ENCODE data around the gene TAGLN.

Gene TAGLN

GRCh38 chr11:117187799-117188481 lies 11.2 kb upstream of the TAGLN start:
- Histone ChIP-seq H3K4me3 (ENCODE audit: low read depth in 1 of 2, low read length in 2 of 2) (no peak overlapping the region), H3K4me1 (ENCODE audit: control insufficient read depth in 1 of 2, insufficient read depth in 2 of 2, low read length in 2 of 2) (no peaks in the 10 kb centered on the region), H3K27me3 (ENCODE audit: control insufficient read depth in 1 of 2, insufficient read depth in 2 of 2, low read length in 2 of 2) (no peaks in the 10 kb centered on the region), H3K9ac (ENCODE audit: low read depth in 1 of 2, low read length in 2 of 2) (no peak overlapping the region), H3K36me3 (ENCODE audit: control insufficient read depth in 1 of 2, insufficient read depth in 2 of 2, low read length in 2 of 2) (peaks cover 33 to 67% of the 10 kb centered on the region in 2 donors), H3K9me3 (ENCODE audit: control insufficient read depth in 1 of 2, low read length in 2 of 2) (no peaks in the 10 kb centered on the region), H3K27ac (ENCODE audit: low read depth, low read length) (no peak overlapping the region)

GRCh38 chr11:117188620-117189081 lies 10.5 kb upstream of the TAGLN start:
- Histone ChIP-seq H3K27ac (ENCODE audit: low read depth, low read length) (no peak overlapping the region), H3K9ac (ENCODE audit: low read depth in 1 of 2, low read length in 2 of 2) (no peak overlapping the region), H3K4me1 (ENCODE audit: control insufficient read depth in 1 of 2, insufficient read depth in 2 of 2, low read length in 2 of 2) (no peaks in the 10 kb centered on the region), H3K4me3 (ENCODE audit: low read depth in 1 of 2, low read length in 2 of 2) (no peak overlapping the region), H3K9me3 (ENCODE audit: control insufficient read depth in 1 of 2, low read length in 2 of 2) (no peaks in the 10 kb centered on the region), H3K36me3 (ENCODE audit: control insufficient read depth in 1 of 2, insufficient read depth in 2 of 2, low read length in 2 of 2) (peaks cover 32 to 73% of the 10 kb centered on the region in 2 donors), H3K27me3 (ENCODE audit: control insufficient read depth in 1 of 2, insufficient read depth in 2 of 2, low read length in 2 of 2) (no peaks in the 10 kb centered on the region)

GRCh38 chr11:117189191-117189940 lies 9.8 kb upstream of the TAGLN start:
- peaks cover 28 to 75% of the 10 kb centered on the region in 2 donors for H3K36me3 ChIP-seq (ENCODE audit: control insufficient read depth in 1 of 2, insufficient read depth in 2 of 2, low read length in 2 of 2)
- no peak overlapping the region for H3K27ac ChIP-seq (ENCODE audit: low read depth, low read length)

GRCh38 chr11:117189941-117190544 lies 9.1 kb upstream of the TAGLN start:
- no peaks in the 10 kb centered on the region for H3K27me3 ChIP-seq (ENCODE audit: control insufficient read depth in 1 of 2, insufficient read depth in 2 of 2, low read length in 2 of 2)
- peaks cover 2 to 6% of the 10 kb centered on the region in 2 donors for H3K4me1 ChIP-seq (ENCODE audit: control insufficient read depth in 1 of 2, insufficient read depth in 2 of 2, low read length in 2 of 2)
- no peak overlapping the region for H3K4me3 ChIP-seq (ENCODE audit: low read depth in 1 of 2, low read length in 2 of 2)
- H3K9ac ChIP-seq (ENCODE audit: low read depth in 1 of 2, low read length in 2 of 2), result no peak overlapping the region
- H3K9me3 ChIP-seq (ENCODE audit: control insufficient read depth in 1 of 2, low read length in 2 of 2), result no peaks in the 10 kb centered on the region
- H3K36me3 ChIP-seq (ENCODE audit: control insufficient read depth in 1 of 2, insufficient read depth in 2 of 2, low read length in 2 of 2), result peaks cover 28 to 77% of the 10 kb centered on the region in 2 donors
- no peak overlapping the region for H3K27ac ChIP-seq (ENCODE audit: low read depth, low read length)

More at GRCh38 chr11:117189191-117189940, 9.8 kb upstream of the TAGLN start:
- Histone ChIP-seq H3K27me3 (ENCODE audit: control insufficient read depth in 1 of 2, insufficient read depth in 2 of 2, low read length in 2 of 2) (no peaks in the 10 kb centered on the region), H3K9me3 (ENCODE audit: control insufficient read depth in 1 of 2, low read length in 2 of 2) (no peaks in the 10 kb centered on the region), H3K4me1 (ENCODE audit: control insufficient read depth in 1 of 2, insufficient read depth in 2 of 2, low read length in 2 of 2) (peaks cover 0 to 2% of the 10 kb centered on the region in 2 donors), H3K4me3 (ENCODE audit: low read depth in 1 of 2, low read length in 2 of 2) (no peak overlapping the region), H3K9ac (ENCODE audit: low read depth in 1 of 2, low read length in 2 of 2) (no peak overlapping the region)

DNA sequence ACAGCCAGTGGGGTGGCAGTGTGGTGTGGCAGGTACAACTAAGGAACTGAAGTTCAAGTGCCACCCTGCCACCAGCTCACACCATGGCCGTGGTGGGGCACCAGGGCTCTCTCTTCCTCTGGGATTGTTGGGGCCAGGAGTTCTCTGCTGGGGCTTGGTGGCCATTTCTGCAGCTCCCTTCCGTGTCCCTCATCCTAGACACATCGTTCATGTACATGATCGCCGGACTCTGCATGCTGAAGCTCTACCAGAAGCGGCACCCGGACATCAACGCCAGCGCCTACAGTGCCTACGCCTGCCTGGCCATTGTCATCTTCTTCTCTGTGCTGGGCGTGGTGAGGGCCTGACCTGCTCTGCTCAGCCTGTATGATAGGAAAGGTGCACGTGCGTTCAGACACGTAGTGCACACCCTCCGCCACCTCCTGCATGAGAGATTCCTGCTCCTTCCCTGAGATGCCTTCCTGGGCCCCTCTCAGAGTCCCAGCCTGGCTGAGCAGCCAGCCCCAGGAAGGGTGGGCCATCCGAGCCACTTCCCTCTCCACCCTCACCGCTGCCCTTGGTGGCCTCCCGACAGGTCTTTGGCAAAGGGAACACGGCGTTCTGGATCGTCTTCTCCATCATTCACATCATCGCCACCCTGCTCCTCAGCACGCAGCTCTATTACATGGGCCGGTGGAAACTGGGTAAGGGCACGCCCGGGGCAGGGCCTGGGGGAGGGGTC lies 7.3 kb upstream of the TAGLN start:
- Histone ChIP-seq H3K9me3 (ENCODE audit: control insufficient read depth in 1 of 2, low read length in 2 of 2) (no peaks in the 10 kb centered on the region), H3K36me3 (ENCODE audit: control insufficient read depth in 1 of 2, insufficient read depth in 2 of 2, low read length in 2 of 2) (peaks cover 33 to 79% of the 10 kb centered on the region in 2 donors), H3K4me1 (ENCODE audit: control insufficient read depth in 1 of 2, insufficient read depth in 2 of 2, low read length in 2 of 2) (peaks cover 6 to 13% of the 10 kb centered on the region in 2 donors), H3K9ac (ENCODE audit: low read depth in 1 of 2, low read length in 2 of 2) (no peak overlapping the region), H3K27ac (ENCODE audit: low read depth, low read length) (no peak overlapping the region), H3K4me3 (ENCODE audit: low read depth in 1 of 2, low read length in 2 of 2) (no peak overlapping the region), H3K27me3 (ENCODE audit: control insufficient read depth in 1 of 2, insufficient read depth in 2 of 2, low read length in 2 of 2) (no peaks in the 10 kb centered on the region)

DNA sequence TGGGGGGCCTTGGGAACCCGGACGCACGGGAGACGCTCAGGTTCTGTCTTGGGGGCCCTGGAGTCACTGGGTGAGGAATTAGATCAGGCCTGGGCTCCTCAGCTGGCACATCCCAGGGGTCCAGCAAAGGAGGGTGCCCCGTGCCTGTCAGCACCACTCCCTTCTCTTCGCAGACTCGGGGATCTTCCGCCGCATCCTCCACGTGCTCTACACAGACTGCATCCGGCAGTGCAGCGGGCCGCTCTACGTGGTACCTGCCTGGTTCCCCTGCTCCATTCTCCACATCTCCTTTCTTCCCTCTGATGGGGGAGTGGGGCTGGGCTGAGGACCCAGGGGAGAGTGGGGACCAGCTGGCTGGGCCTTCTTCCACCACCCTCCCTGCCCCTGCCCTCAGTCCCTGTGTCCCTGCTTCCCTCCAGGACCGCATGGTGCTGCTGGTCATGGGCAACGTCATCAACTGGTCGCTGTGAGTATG lies 6.7 kb upstream of the TAGLN start:
- Histone ChIP-seq H3K27me3 (ENCODE audit: control insufficient read depth in 1 of 2, insufficient read depth in 2 of 2, low read length in 2 of 2) (no peaks in the 10 kb centered on the region), H3K4me3 (ENCODE audit: low read depth in 1 of 2, low read length in 2 of 2) (no peak overlapping the region), H3K36me3 (ENCODE audit: control insufficient read depth in 1 of 2, insufficient read depth in 2 of 2, low read length in 2 of 2) (peaks cover 33 to 75% of the 10 kb centered on the region in 2 donors), H3K4me1 (ENCODE audit: control insufficient read depth in 1 of 2, insufficient read depth in 2 of 2, low read length in 2 of 2) (peaks cover 10 to 13% of the 10 kb centered on the region in 2 donors), H3K9me3 (ENCODE audit: control insufficient read depth in 1 of 2, low read length in 2 of 2) (no peaks in the 10 kb centered on the region), H3K27ac (ENCODE audit: low read depth, low read length) (no peak overlapping the region), H3K9ac (ENCODE audit: low read depth in 1 of 2, low read length in 2 of 2) (no peak overlapping the region)

- no peak overlapping the region for H3K9ac ChIP-seq (ENCODE audit: low read depth in 1 of 2, low read length in 2 of 2)
- H3K27ac ChIP-seq (ENCODE audit: low read depth, low read length), result no peak overlapping the region
- H3K9me3 ChIP-seq (ENCODE audit: control insufficient read depth in 1 of 2, low read length in 2 of 2), result no peaks in the 10 kb centered on the region
- no peak overlapping the region for H3K4me3 ChIP-seq (ENCODE audit: low read depth in 1 of 2, low read length in 2 of 2)
- H3K27me3 ChIP-seq (ENCODE audit: control insufficient read depth in 1 of 2, insufficient read depth in 2 of 2, low read length in 2 of 2), result no peaks in the 10 kb centered on the region
- peaks cover 13 to 16% of the 10 kb centered on the region in 2 donors for H3K4me1 ChIP-seq (ENCODE audit: control insufficient read depth in 1 of 2, insufficient read depth in 2 of 2, low read length in 2 of 2)
- peaks cover 30 to 65% of the 10 kb centered on the region in 2 donors for H3K36me3 ChIP-seq (ENCODE audit: control insufficient read depth in 1 of 2, insufficient read depth in 2 of 2, low read length in 2 of 2)
These were observed 5.8 kb upstream of the TAGLN start for GRCh38 chr11:117193130-117194020.

DNA sequence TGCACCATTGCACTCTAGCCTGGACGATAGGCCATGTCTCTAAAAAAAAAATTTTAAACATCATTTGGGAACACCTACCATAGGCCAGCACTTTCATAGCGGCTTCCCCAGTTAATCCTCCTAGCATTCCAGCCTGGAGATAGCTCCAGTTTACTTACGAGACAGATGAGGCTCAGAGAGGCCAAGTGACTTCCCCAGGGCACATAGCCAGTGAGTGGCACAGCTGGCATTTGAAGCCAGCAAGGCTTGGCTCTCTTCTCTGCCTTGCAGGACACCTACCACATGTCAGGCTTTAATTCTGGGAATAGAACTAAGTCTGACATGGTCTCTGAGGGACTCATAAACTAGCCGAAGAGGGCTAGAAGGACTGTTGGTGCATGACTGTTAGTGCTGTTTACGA lies 4.9 kb upstream of the TAGLN start:
- H3K9ac ChIP-seq (ENCODE audit: low read depth in 1 of 2, low read length in 2 of 2), result no peak overlapping the region
- H3K27me3 ChIP-seq (ENCODE audit: control insufficient read depth in 1 of 2, insufficient read depth in 2 of 2, low read length in 2 of 2), result no peaks in the 10 kb centered on the region
- H3K36me3 ChIP-seq (ENCODE audit: control insufficient read depth in 1 of 2, insufficient read depth in 2 of 2, low read length in 2 of 2), result peaks cover 22 to 57% of the 10 kb centered on the region in 2 donors

DNA sequence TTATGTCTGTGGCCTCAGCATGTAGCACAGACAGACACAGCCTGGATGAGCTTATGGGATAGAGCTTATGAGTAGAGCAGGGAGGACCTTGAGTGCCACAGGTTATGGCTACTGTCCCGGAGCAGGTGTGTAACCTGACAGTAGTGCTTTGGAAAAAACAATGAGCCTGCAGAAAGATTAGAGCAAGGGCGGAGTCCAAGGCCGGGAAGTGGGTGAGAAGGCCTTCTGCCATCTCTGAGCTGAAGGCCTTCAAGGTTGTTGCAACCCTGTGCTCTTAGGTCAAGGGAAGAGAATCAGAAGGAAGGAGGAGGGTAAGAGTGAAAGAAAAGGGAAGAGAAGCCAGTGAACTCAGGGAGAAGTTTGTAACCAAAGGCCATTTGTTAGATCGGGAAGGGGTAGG lies 3.9 kb upstream of the TAGLN start:
- H3K27ac ChIP-seq (ENCODE audit: low read depth, low read length), result no peak overlapping the region
- H3K4me1 ChIP-seq (ENCODE audit: control insufficient read depth in 1 of 2, insufficient read depth in 2 of 2, low read length in 2 of 2), result peaks cover 19% of the 10 kb centered on the region in 2 donors
- H3K9me3 ChIP-seq (ENCODE audit: control insufficient read depth in 1 of 2, low read length in 2 of 2), result no peaks in the 10 kb centered on the region
- peaks cover 18 to 47% of the 10 kb centered on the region in 2 donors for H3K36me3 ChIP-seq (ENCODE audit: control insufficient read depth in 1 of 2, insufficient read depth in 2 of 2, low read length in 2 of 2)
- no peak overlapping the region for H3K4me3 ChIP-seq (ENCODE audit: low read depth in 1 of 2, low read length in 2 of 2)
- H3K27me3 ChIP-seq (ENCODE audit: control insufficient read depth in 1 of 2, insufficient read depth in 2 of 2, low read length in 2 of 2), result no peaks in the 10 kb centered on the region
- H3K9ac ChIP-seq (ENCODE audit: low read depth in 1 of 2, low read length in 2 of 2), result no peak overlapping the region

More for the DNA sequence above, 4.9 kb upstream of the TAGLN start:
- no peak overlapping the region for H3K27ac ChIP-seq (ENCODE audit: low read depth, low read length)
- no peak overlapping the region for H3K4me3 ChIP-seq (ENCODE audit: low read depth in 1 of 2, low read length in 2 of 2)
- H3K9me3 ChIP-seq (ENCODE audit: control insufficient read depth in 1 of 2, low read length in 2 of 2), result no peaks in the 10 kb centered on the region
- H3K4me1 ChIP-seq (ENCODE audit: control insufficient read depth in 1 of 2, insufficient read depth in 2 of 2, low read length in 2 of 2), result peaks cover 16 to 19% of the 10 kb centered on the region in 2 donors
